Activated naive CD4-positive, alpha-beta T cell treated with anti-CD3 and anti-CD28 coated beads, Interleukin-2, amount 50 U/mL, for 24 hours (primary cell): ENCODE results near the gene COX18.
A peak's percentile ranks its signal among the peaks of the same experiment; 100 is the strongest.

Experiments
- H3K27ac Mint-ChIP-seq: one replicate; pipeline ENCODE4 v1.8.0; 2021; ENCODE audit warnings: mild to moderate bottlenecking, mixed read lengths
- H3K27me3 Mint-ChIP-seq: one replicate; pipeline ENCODE4 v1.8.0; 2021; ENCODE audit warnings: mixed read lengths
- H3K36me3 Mint-ChIP-seq: one replicate; pipeline ENCODE4 v1.8.0; 2021; ENCODE audit warnings: mixed read lengths
- H3K4me1 Mint-ChIP-seq: one replicate; pipeline ENCODE4 v1.8.0; 2021; ENCODE audit warnings: mixed read lengths
- H3K4me3 Mint-ChIP-seq: one replicate; pipeline ENCODE4 v1.8.0; 2021; ENCODE audit warnings: mild to moderate bottlenecking, mixed read lengths
- H3K9me3 Mint-ChIP-seq: one replicate; pipeline ENCODE4 v1.8.0; 2021; ENCODE audit warnings: mixed read lengths

Gene COX18

GRCh38 chr4:73068491-73069337, 802 bp downstream of the COX18 start:
- Mint-ChIP-seq H3K4me1 (peaks cover 50% of the 10 kb centered on the region), H3K4me3 (peak overlapping the region; percentile 91), H3K36me3 (peaks cover 10% of the 10 kb centered on the region), H3K9me3 (no peaks in the 10 kb centered on the region), H3K27me3 (no peaks in the 10 kb centered on the region), H3K27ac (peak overlapping the region; percentile 98)

DNA sequence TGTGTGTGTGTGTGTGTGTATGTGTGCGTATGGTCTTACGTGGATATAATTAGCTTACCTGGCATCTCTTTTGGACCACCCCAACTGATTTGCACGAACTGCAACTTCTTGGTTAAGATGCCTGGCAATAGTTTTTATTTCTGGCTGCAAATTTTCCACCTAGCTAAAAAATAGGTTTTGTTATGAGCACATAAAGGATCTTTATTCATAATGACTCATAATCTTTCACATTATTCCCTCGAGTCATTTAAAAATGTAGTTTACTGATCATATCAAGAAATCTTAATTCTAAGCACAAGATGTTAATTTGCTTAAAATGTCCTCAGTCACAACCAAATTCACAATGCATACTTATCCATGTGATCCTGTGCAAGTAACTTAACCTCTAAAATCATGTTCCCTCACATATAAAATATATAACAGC, 1.5 kb downstream of the COX18 start:
- Mint-ChIP-seq H3K4me3 (peak overlapping the region; percentile 91), H3K27ac (peak overlapping the region; percentile 98), H3K36me3 (peaks cover 14% of the 10 kb centered on the region), H3K4me1 (peaks cover 54% of the 10 kb centered on the region), H3K27me3 (no peaks in the 10 kb centered on the region), H3K9me3 (no peaks in the 10 kb centered on the region)

DNA sequence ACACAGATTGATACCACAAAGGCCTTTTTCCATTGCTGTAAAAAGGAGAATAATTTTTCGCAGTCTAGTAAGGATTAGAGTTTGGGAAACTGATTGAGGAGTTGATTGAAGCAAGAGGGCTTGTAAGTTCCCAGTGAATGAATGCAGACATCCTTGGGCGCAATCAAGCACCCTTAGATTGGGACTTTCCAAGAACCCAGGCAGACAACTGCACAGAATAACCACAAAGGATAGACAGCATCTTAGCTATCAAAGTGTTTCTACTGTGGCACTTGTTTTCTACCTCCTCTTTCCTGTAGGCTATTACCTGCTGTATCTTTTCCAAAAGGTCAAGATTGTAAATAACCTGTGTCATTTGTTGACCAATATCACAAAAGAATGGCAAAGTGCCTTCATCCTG, 2.6 kb downstream of the COX18 start:
- H3K9me3 Mint-ChIP-seq = no peaks in the 10 kb centered on the region
- H3K4me3 Mint-ChIP-seq = peak overlapping the region; percentile 76
- H3K27me3 Mint-ChIP-seq = no peaks in the 10 kb centered on the region
- peaks cover 54% of the 10 kb centered on the region for H3K4me1 Mint-ChIP-seq
- H3K27ac Mint-ChIP-seq = peak overlapping the region; percentile 98
- peaks cover 14% of the 10 kb centered on the region for H3K36me3 Mint-ChIP-seq

DNA sequence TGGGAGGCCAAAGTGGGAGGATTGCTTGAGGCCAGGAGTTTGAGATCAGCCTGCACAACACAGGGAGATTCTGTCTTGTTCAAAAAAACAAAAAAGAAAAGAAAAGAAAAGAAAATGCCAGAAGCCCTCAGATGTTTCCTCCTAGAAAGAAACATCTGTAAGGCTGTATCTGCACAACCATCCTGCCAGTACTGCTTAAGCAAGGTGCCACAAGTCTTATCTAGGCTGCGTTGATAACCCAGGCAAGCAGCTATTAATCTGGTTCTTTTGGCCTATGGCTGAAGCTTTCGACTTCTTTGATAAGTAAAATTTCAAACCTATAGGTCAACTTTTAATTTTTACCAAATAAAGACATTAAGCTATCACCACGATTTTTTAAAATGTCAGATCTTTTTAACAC, 3.1 kb downstream of the COX18 start:
- Mint-ChIP-seq H3K4me3 (peak overlapping the region; percentile 78), H3K27me3 (no peaks in the 10 kb centered on the region), H3K27ac (peak overlapping the region; percentile 98), H3K4me1 (peaks cover 54% of the 10 kb centered on the region), H3K9me3 (no peaks in the 10 kb centered on the region), H3K36me3 (peaks cover 16% of the 10 kb centered on the region)

GRCh38 chr4:73064536-73064935, 5.0 kb downstream of the COX18 start:
- Mint-ChIP-seq H3K4me3 (no peak overlapping the region), H3K36me3 (peaks cover 18% of the 10 kb centered on the region), H3K27ac (peak overlapping the region; percentile 47), H3K27me3 (no peaks in the 10 kb centered on the region), H3K9me3 (no peaks in the 10 kb centered on the region), H3K4me1 (peaks cover 52% of the 10 kb centered on the region)

- peaks cover 11% of the 10 kb centered on the region for H3K36me3 Mint-ChIP-seq
- no peaks in the 10 kb centered on the region for H3K27me3 Mint-ChIP-seq
- H3K9me3 Mint-ChIP-seq = no peaks in the 10 kb centered on the region
- no peak overlapping the region for H3K4me3 Mint-ChIP-seq
- peaks cover 7% of the 10 kb centered on the region for H3K4me1 Mint-ChIP-seq
- H3K27ac Mint-ChIP-seq = peak overlapping the region; percentile 83
Observed at GRCh38 chr4:73055241-73055897, 14.1 kb downstream of the COX18 start.

- H3K4me3 Mint-ChIP-seq = no peak overlapping the region
- no peak overlapping the region for H3K27ac Mint-ChIP-seq
- peaks cover 7% of the 10 kb centered on the region for H3K4me1 Mint-ChIP-seq
- H3K9me3 Mint-ChIP-seq = no peaks in the 10 kb centered on the region
- H3K36me3 Mint-ChIP-seq = peaks cover 10% of the 10 kb centered on the region
- no peaks in the 10 kb centered on the region for H3K27me3 Mint-ChIP-seq
Observed at GRCh38 chr4:73053974-73054480, 15.5 kb downstream of the COX18 start.

DNA sequence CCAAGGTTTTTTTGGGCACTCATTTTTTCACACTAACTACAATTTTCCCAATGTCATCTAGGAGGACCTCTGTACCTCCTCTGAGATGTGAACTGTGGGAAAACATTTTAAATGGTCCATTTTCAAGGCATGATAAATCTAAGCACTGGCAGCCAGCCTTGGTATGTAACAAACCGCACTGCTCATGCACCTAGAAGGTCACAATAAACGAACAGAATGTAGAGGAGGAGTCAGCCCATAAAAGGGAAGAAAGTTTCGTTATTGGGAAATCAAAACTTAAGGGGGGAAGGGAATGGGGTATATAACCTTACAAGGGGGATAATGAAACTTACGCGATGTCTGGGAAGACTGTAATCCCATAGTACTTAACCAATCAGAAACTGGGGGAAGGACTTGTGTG, 16.4 kb downstream of the COX18 start:
- H3K4me1 Mint-ChIP-seq = peaks cover 7% of the 10 kb centered on the region
- H3K36me3 Mint-ChIP-seq = peaks cover 9% of the 10 kb centered on the region
- H3K4me3 Mint-ChIP-seq = no peak overlapping the region
- no peaks in the 10 kb centered on the region for H3K9me3 Mint-ChIP-seq
- H3K27me3 Mint-ChIP-seq = no peaks in the 10 kb centered on the region
- H3K27ac Mint-ChIP-seq = no peak overlapping the region

GRCh38 chr4:73051625-73052024, 17.9 kb downstream of the COX18 start:
- Mint-ChIP-seq H3K4me1 (peaks cover 7% of the 10 kb centered on the region), H3K9me3 (no peaks in the 10 kb centered on the region), H3K4me3 (no peak overlapping the region), H3K27ac (no peak overlapping the region), H3K27me3 (no peaks in the 10 kb centered on the region), H3K36me3 (peaks cover 9% of the 10 kb centered on the region)

DNA sequence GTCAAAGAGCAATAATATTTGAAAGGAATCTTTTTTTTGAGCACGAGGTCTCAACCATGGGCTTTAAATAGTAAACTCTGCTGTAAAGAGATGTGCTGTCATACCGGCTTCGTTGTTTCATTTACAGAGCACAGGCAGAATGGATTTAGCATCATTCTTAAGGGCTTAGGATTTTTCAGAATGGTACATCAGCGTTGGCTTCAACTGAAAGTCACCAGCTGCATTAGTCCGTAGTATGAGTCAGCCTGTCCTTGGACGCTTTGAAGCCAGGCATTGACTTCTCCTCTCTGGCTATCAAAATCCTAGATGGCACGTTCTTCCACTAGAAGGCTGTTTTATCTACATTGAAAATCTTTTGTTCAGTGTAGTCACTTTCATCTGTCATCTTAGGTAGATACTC, 23.6 kb downstream of the COX18 start:
- Mint-ChIP-seq H3K27ac (no peak overlapping the region), H3K4me1 (no peaks in the 10 kb centered on the region), H3K9me3 (no peaks in the 10 kb centered on the region), H3K36me3 (peaks cover 3% of the 10 kb centered on the region), H3K27me3 (peaks cover 3% of the 10 kb centered on the region), H3K4me3 (no peak overlapping the region)

- Mint-ChIP-seq H3K4me1 (no peaks in the 10 kb centered on the region), H3K36me3 (no peaks in the 10 kb centered on the region), H3K27me3 (peaks cover 6% of the 10 kb centered on the region), H3K27ac (no peak overlapping the region), H3K4me3 (no peak overlapping the region), H3K9me3 (no peaks in the 10 kb centered on the region)
Observed at GRCh38 chr4:73037057-73037456, 32.5 kb downstream of the COX18 start.

DNA sequence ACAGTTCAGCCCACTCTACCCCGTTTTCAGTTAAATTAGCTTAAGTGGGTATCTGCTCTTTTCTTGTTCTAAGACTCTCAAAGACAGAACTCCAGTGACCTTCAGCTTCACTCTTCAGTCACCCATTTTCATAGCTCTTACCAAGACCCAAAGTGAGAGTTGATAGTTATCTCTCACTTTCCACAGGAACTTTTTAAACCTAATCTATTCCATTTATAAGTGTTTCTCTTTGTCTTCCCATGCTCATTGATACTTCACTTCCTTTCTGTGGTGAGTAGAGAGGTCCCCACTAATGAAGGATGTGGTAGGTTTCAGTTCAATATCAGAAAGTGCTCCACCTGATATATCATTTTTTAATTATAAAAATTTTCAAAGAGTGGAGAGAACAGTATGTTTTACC, 33.4 kb downstream of the COX18 start:
- Mint-ChIP-seq H3K36me3 (no peaks in the 10 kb centered on the region), H3K4me1 (no peaks in the 10 kb centered on the region), H3K27ac (no peak overlapping the region), H3K9me3 (no peaks in the 10 kb centered on the region), H3K4me3 (no peak overlapping the region), H3K27me3 (peaks cover 5% of the 10 kb centered on the region)

DNA sequence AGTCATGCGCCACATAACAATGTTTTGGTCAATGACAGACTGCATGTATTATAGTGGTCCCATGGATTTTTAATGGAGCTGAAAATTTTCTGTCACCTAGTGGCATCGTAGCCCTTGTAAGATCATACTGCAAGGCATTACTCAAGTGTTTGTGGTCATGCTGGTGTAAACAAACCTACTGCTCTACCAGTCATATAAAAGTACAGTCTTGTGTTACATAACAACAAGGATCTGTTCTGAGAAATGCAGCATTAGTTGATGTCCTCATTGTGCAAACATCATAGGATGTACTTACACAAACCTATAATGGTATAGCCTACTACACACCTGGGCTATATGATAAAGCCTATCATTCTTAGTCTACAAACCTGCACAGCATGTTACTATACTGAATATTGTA, 34.6 kb downstream of the COX18 start:
- no peaks in the 10 kb centered on the region for H3K36me3 Mint-ChIP-seq
- no peaks in the 10 kb centered on the region for H3K4me1 Mint-ChIP-seq
- no peaks in the 10 kb centered on the region for H3K9me3 Mint-ChIP-seq
- H3K4me3 Mint-ChIP-seq = no peak overlapping the region
- no peak overlapping the region for H3K27ac Mint-ChIP-seq
- H3K27me3 Mint-ChIP-seq = peaks cover 3% of the 10 kb centered on the region

- Mint-ChIP-seq H3K36me3 (no peaks in the 10 kb centered on the region), H3K27ac (no peak overlapping the region), H3K27me3 (no peaks in the 10 kb centered on the region), H3K9me3 (no peaks in the 10 kb centered on the region), H3K4me3 (no peak overlapping the region), H3K4me1 (no peaks in the 10 kb centered on the region)
Observed at GRCh38 chr4:73028621-73029020, 40.9 kb downstream of the COX18 start.

GRCh38 chr4:73021634-73022033, 47.9 kb downstream of the COX18 start:
- H3K36me3 Mint-ChIP-seq = no peaks in the 10 kb centered on the region
- no peaks in the 10 kb centered on the region for H3K4me1 Mint-ChIP-seq
- no peak overlapping the region for H3K27ac Mint-ChIP-seq
- no peak overlapping the region for H3K4me3 Mint-ChIP-seq
- H3K27me3 Mint-ChIP-seq = no peaks in the 10 kb centered on the region
- H3K9me3 Mint-ChIP-seq = no peaks in the 10 kb centered on the region

- Mint-ChIP-seq H3K27me3 (no peaks in the 10 kb centered on the region), H3K4me1 (no peaks in the 10 kb centered on the region), H3K4me3 (no peak overlapping the region), H3K27ac (no peak overlapping the region), H3K9me3 (no peaks in the 10 kb centered on the region), H3K36me3 (no peaks in the 10 kb centered on the region)
Observed at GRCh38 chr4:73019462-73020047, 50.0 kb downstream of the COX18 start.
